Activated CD4-positive, CD25-positive, alpha-beta regulatory T cell treated with anti-CD3 and anti-CD28 coated beads, Interleukin-2, amount 50 U/mL, for 16 hours (primary cell): ENCODE results near the gene IL16.
"Not testable (repeated sequence)": the region's sequence is repeated elsewhere in the genome, so short reads cannot be mapped to it uniquely, and the experiment has no call there.

Experiments
- DNase-seq: peaks from one replicate; pipeline ENCODE4 v3.0.0-alpha.2; 2020; ENCODE audit warnings: low read depth, low spot score

Gene IL16

GRCh38 chr15:81199031-81199779, 2.5 kb downstream of the IL16 start:
- no peak for DNase-seq

- DNase-seq: no peak
Observed at GRCh38 chr15:81206018-81206417, 9.3 kb downstream of the IL16 start.

GRCh38 chr15:81207987-81208386, 11.3 kb downstream of the IL16 start:
- DNase-seq: not testable (repeated sequence)

GRCh38 chr15:81209635-81210034, 13.0 kb downstream of the IL16 start:
- no peak for DNase-seq

GRCh38 chr15:81211376-81211775, 14.7 kb downstream of the IL16 start:
- DNase-seq: no peak

GRCh38 chr15:81213982-81214381, 17.3 kb downstream of the IL16 start:
- DNase-seq: no peak

- no peak for DNase-seq
Observed at GRCh38 chr15:81215531-81215930, 18.9 kb downstream of the IL16 start.

GRCh38 chr15:81215983-81216382, 19.3 kb downstream of the IL16 start:
- DNase-seq: no peak

GRCh38 chr15:81216422-81216821, 19.7 kb downstream of the IL16 start:
- no peak for DNase-seq

- DNase-seq: no peak
Observed at GRCh38 chr15:81221449-81221848, 24.8 kb downstream of the IL16 start.

- DNase-seq: no peak
Observed at GRCh38 chr15:81222007-81222406, 25.3 kb downstream of the IL16 start.

- DNase-seq: no peak
Observed at GRCh38 chr15:81223346-81223971, 26.8 kb downstream of the IL16 start.

- DNase-seq: no peak
Observed at GRCh38 chr15:81224232-81224631, 27.6 kb downstream of the IL16 start.

GRCh38 chr15:81225161-81225671, 28.5 kb downstream of the IL16 start:
- no peak for DNase-seq

GRCh38 chr15:81227716-81228115, 31.0 kb downstream of the IL16 start:
- DNase-seq: no peak

GRCh38 chr15:81229586-81229985, 32.9 kb downstream of the IL16 start:
- no peak for DNase-seq

- no peak for DNase-seq
Observed at GRCh38 chr15:81235276-81236123, 38.8 kb downstream of the IL16 start.

- DNase-seq: no peak
Observed at GRCh38 chr15:81239190-81239589, 42.5 kb downstream of the IL16 start.

GRCh38 chr15:81242778-81243177, 46.1 kb downstream of the IL16 start:
- DNase-seq: no peak

- DNase-seq: no peak
Observed at GRCh38 chr15:81244306-81244705, 47.6 kb downstream of the IL16 start.

GRCh38 chr15:81253846-81254245, 57.2 kb downstream of the IL16 start:
- DNase-seq: no peak

GRCh38 chr15:81254277-81254915, 57.7 kb downstream of the IL16 start:
- no peak for DNase-seq
